ENCODE results near the gene PRR32.

- TF ChIP-seq, protein P1, sequence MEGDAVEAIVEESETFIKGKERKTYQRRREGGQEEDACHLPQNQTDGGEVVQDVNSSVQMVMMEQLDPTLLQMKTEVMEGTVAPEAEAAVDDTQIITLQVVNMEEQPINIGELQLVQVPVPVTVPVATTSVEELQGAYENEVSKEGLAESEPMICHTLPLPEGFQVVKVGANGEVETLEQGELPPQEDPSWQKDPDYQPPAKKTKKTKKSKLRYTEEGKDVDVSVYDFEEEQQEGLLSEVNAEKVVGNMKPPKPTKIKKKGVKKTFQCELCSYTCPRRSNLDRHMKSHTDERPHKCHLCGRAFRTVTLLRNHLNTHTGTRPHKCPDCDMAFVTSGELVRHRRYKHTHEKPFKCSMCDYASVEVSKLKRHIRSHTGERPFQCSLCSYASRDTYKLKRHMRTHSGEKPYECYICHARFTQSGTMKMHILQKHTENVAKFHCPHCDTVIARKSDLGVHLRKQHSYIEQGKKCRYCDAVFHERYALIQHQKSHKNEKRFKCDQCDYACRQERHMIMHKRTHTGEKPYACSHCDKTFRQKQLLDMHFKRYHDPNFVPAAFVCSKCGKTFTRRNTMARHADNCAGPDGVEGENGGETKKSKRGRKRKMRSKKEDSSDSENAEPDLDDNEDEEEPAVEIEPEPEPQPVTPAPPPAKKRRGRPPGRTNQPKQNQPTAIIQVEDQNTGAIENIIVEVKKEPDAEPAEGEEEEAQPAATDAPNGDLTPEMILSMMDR (IDR thresholded peaks at IDR 0.05), result no peak
- no peak for TF ChIP-seq POLR2AphosphoS5 (IDR thresholded peaks at IDR 0.05; ENCODE audit: low read depth, low read length)
Observed at GRCh38 chrX:126825566-126826193, 6.2 kb downstream of the PRR32 start.

Measured in SK-N-SH (cell line).